Sigmoid colon (tissue), 3 donors: Measurements from ENCODE around the gene KCNIP3.

Source experiments
- POLR2A ChIP-seq, 2 donors: fragments of 450-650 bp; IDR thresholded peaks; one replicate each; pipeline ENCODE4 v1.6.1; 2016; ENCODE audit warnings: antibody characterized with exemption in 2 of 2, mild to moderate bottlenecking in 2 of 2, moderate library complexity in 2 of 2
- TF ChIP-seq, protein P1 (sequence below), 4 experiments: fragments of 450-650 bp in 3 of 4; fragments of 200-600 bp in 1 of 4; IDR thresholded peaks; one replicate each; pipeline ENCODE4 v1.5.1; 2016 to 2019; ENCODE audit warnings: antibody characterized with exemption in 4 of 4, mild to moderate bottlenecking in 3 of 4, moderate library complexity in 2 of 4

DNA sequence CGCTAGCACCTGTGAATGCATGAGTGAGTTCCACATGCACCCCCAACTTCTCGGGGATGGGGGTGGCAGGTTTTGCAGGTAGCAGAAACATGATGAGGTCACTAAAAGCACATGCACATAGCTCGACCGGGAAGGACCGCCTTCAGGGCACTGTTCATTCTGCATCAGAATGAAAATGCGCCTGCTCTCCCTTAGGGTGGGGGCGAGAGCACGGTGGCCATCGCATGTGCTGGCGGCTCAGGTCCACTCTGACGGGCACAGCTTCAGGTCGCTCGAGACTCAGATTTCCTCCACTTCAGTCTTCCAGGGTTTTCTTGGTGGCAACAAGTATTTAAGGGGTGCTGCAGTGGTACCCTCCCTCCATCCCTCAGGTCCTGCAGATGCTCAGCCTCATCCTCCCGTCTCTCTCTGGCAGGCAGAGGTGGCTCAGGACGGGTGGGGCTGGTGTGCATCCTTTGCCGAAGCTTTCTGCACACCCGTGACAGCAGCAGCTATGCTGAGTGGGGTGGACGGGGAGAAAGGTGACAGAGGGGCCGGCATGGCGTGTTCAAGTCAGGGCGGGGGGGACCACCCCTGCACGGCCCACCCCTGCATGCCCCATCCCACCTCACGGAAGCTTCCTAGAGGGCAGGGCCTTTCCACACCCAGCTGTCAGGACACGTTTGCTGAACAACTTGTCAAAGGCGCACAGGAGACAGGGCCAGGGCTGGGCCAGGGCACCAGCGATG, 14.8 kb downstream of the KCNIP3 start:
- TF ChIP-seq, protein P1, sequence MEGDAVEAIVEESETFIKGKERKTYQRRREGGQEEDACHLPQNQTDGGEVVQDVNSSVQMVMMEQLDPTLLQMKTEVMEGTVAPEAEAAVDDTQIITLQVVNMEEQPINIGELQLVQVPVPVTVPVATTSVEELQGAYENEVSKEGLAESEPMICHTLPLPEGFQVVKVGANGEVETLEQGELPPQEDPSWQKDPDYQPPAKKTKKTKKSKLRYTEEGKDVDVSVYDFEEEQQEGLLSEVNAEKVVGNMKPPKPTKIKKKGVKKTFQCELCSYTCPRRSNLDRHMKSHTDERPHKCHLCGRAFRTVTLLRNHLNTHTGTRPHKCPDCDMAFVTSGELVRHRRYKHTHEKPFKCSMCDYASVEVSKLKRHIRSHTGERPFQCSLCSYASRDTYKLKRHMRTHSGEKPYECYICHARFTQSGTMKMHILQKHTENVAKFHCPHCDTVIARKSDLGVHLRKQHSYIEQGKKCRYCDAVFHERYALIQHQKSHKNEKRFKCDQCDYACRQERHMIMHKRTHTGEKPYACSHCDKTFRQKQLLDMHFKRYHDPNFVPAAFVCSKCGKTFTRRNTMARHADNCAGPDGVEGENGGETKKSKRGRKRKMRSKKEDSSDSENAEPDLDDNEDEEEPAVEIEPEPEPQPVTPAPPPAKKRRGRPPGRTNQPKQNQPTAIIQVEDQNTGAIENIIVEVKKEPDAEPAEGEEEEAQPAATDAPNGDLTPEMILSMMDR (IDR thresholded peaks at IDR 0.05): no peak
- TF ChIP-seq POLR2A (IDR thresholded peaks at IDR 0.05): no peak
